WTC11 (cell line): ENCODE data around the gene RALA. TPM values are rescaled to one million over a fixed set of nuclear protein-coding genes. Genes with fewer than 3 reads are reported as not detected.

Source experiments
- ATAC-seq: fragments of 200-7000 bp; cut with Tn5 transposase; 2 replicates; pipeline ENCODE4 v1.10.0; 2021; ENCODE audit warnings: mild to moderate bottlenecking, moderate library complexity
- CTCF ChIA-PET: fragments of 300-600 bp; sonication (Branson Sonifier 250); formaldehyde crosslinking; loops from one replicate; lab custom pipeline; 2021; ENCODE audit warnings: antibody characterized with exemption; lab: Charles Lee
- POLR2A ChIA-PET: fragments of 350-600 bp; sonication (Branson Sonifier 250); formaldehyde crosslinking; loops from one replicate; lab custom pipeline; 2021; ENCODE audit warnings: antibody characterized with exemption; lab: Charles Lee
- DNase-seq: peaks from one replicate; pipeline ENCODE4 v3.0.0; 2021; ENCODE audit warnings: low spot score
- H3K27ac Mint-ChIP-seq: 2 replicates; pipeline ENCODE4 v1.8.0; 2021; ENCODE audit warnings: mixed read lengths
- H3K27me3 Mint-ChIP-seq: 2 replicates; pipeline ENCODE4 v1.8.0; 2021; ENCODE audit warnings: low read depth, mild to moderate bottlenecking, moderate library complexity, mixed read lengths
- H3K36me3 Mint-ChIP-seq: 2 replicates; pipeline ENCODE4 v1.8.0; 2021; ENCODE audit warnings: mixed read lengths
- H3K4me1 Mint-ChIP-seq: 2 replicates; pipeline ENCODE4 v1.8.0; 2022; ENCODE audit warnings: mixed read lengths
- H3K4me3 Mint-ChIP-seq: 2 replicates; pipeline ENCODE4 v1.8.0; 2021; ENCODE audit warnings: mild to moderate bottlenecking, moderate library complexity, mixed read lengths
- H3K9me3 Mint-ChIP-seq: 2 replicates; pipeline ENCODE4 v1.8.0; 2021; ENCODE audit warnings: mixed read lengths
- ATF1 ChIP-seq: sonication (generic); formaldehyde crosslinking; IDR thresholded peaks from 2 replicates; pipeline ENCODE4 v1.8.1; 2023; ENCODE audit warnings: mild to moderate bottlenecking, moderate library complexity, missing genetic modification reagents
- ELF4 ChIP-seq: sonication (generic); formaldehyde crosslinking; IDR thresholded peaks from 2 replicates; pipeline ENCODE4 v1.8.1; 2022; ENCODE audit warnings: low read depth, mild to moderate bottlenecking, moderate library complexity, missing genetic modification reagents
- FOXJ3 ChIP-seq: sonication (generic); formaldehyde crosslinking; IDR thresholded peaks from 2 replicates; pipeline ENCODE4 v1.9.0; 2021; ENCODE audit warnings: missing genetic modification reagents, mild to moderate bottlenecking, borderline replicate concordance
- JAZF1 ChIP-seq: fragments of 250-450 bp; sonication (Bioruptor Pico); IDR thresholded peaks from 2 replicates; pipeline ENCODE4 v1.9.0; 2021; ENCODE audit warnings: moderate library complexity, mild to moderate bottlenecking, inconsistent platforms
- NR1H2 ChIP-seq: sonication (generic); formaldehyde crosslinking; IDR thresholded peaks from 2 replicates; pipeline ENCODE4 v1.9.0; 2021; ENCODE audit warnings: mild to moderate bottlenecking, moderate library complexity, missing genetic modification reagents
- NR2C2 ChIP-seq: sonication (generic); formaldehyde crosslinking; IDR thresholded peaks from 2 replicates; pipeline ENCODE4 v1.8.0; 2022; ENCODE audit warnings: mild to moderate bottlenecking, missing genetic modification reagents
- OVOL2 ChIP-seq: fragments of 250-450 bp; sonication (Bioruptor Pico); IDR thresholded peaks from 2 replicates; pipeline ENCODE4 v1.9.0; 2021; ENCODE audit warnings: mild to moderate bottlenecking, borderline replicate concordance
- PRRX2 ChIP-seq: fragments of 250-450 bp; sonication (Bioruptor Pico); IDR thresholded peaks from 2 replicates; pipeline ENCODE4 v1.8.0; 2021; ENCODE audit warnings: mild to moderate bottlenecking
- RELA ChIP-seq: sonication (generic); formaldehyde crosslinking; IDR thresholded peaks from 2 replicates; pipeline ENCODE4 v1.8.1; 2022; ENCODE audit warnings: missing genetic modification reagents, mild to moderate bottlenecking, borderline replicate concordance
- SOX15 ChIP-seq: fragments of 250-450 bp; sonication (Bioruptor Pico); IDR thresholded peaks from 2 replicates; pipeline ENCODE4 v1.9.0; 2021; ENCODE audit warnings: mild to moderate bottlenecking
- ZBTB21 ChIP-seq: sonication (generic); formaldehyde crosslinking; IDR thresholded peaks from 2 replicates; pipeline ENCODE4 v1.8.1; 2023; ENCODE audit warnings: mild to moderate bottlenecking, missing genetic modification reagents, borderline replicate concordance
- ZNF232 ChIP-seq: sonication (generic); formaldehyde crosslinking; IDR thresholded peaks from 2 replicates; pipeline ENCODE4 v1.8.0; 2022; ENCODE audit warnings: mild to moderate bottlenecking, missing genetic modification reagents
- ZNF416 ChIP-seq: fragments of 250-450 bp; sonication (Bioruptor Pico); IDR thresholded peaks from 2 replicates; pipeline ENCODE4 v1.9.0; 2021; ENCODE audit warnings: mild to moderate bottlenecking, inconsistent platforms
- total RNA-seq: library from RNA; stranded (reverse); gene quantifications from 3 replicates; pipeline ENCODE4 v1.2.3, GENCODE V29; 2021
- TF ChIP-seq, protein P1 (sequence below): sonication (generic); formaldehyde crosslinking; conservative IDR thresholded peaks from 2 replicates; pipeline ENCODE4 v1.8.1; 2022; ENCODE audit warnings: mild to moderate bottlenecking, missing genetic modification reagents
- TF ChIP-seq, protein P2 (sequence below): sonication (generic); formaldehyde crosslinking; IDR thresholded peaks from 2 replicates; pipeline ENCODE4 v1.8.1; 2023; ENCODE audit warnings: mild to moderate bottlenecking, missing genetic modification reagents, moderate library complexity
- TF ChIP-seq, protein P3 (sequence below): sonication (generic); formaldehyde crosslinking; IDR thresholded peaks from 2 replicates; pipeline ENCODE4 v1.8.1; 2022; ENCODE audit warnings: missing genetic modification reagents, borderline replicate concordance
- TF ChIP-seq, protein P4 (sequence below): sonication (generic); formaldehyde crosslinking; IDR thresholded peaks from 2 replicates; pipeline ENCODE4 v1.8.0; 2023; ENCODE audit warnings: missing genetic modification reagents
- TF ChIP-seq, protein P5 (sequence below): sonication (generic); formaldehyde crosslinking; IDR thresholded peaks from 2 replicates; pipeline ENCODE4 v1.8.0; 2022; ENCODE audit warnings: missing genetic modification reagents
- TF ChIP-seq, protein P6 (sequence below): sonication (generic); formaldehyde crosslinking; IDR thresholded peaks from 2 replicates; pipeline ENCODE4 v1.8.0; 2022; ENCODE audit warnings: mild to moderate bottlenecking, missing genetic modification reagents

RALA gene
- total RNA-seq, 1 experiment from 2014 or later, result 57.3 TPM

DNA sequence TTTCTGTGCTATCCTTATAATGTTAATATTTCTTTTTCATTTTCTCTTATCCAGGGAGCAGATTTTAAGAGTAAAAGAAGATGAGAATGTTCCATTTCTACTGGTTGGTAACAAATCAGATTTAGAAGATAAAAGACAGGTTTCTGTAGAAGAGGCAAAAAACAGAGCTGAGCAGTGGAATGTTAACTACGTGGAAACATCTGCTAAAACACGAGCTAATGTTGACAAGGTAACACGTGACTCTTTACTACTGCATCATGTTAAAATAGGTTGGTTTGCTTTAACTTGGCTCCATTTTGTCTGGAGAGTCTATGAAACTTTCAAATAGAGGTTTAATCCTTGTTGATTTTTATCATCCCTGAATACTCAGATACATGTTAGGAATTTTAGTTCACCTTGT, 73.3 kb downstream of the RALA start:
- Mint-ChIP-seq H3K27me3 (no peaks in the 10 kb centered on the region), H3K4me3 (no peak overlapping the region), H3K9me3 (peaks cover 7% of the 10 kb centered on the region), H3K27ac (0 out of 2 replicates have a peak overlapping the region, but pooled peaks have one; percentile 21), H3K4me1 (peaks cover 4% of the 10 kb centered on the region), H3K36me3 (peaks cover 60% of the 10 kb centered on the region)
- ChIA-PET POLR2A (no interaction called here), CTCF (interaction anchor here (1.1 kb wide), 1 partner anchor 49 kb away, joined by 3 read pairs; no protein-coding TSS in a partner anchor)
- no peak for TF ChIP-seq ZBTB21 (CRISPR knock-in tag)
- TF ChIP-seq OVOL2 (CRISPR knock-in tag), result no peak
- no peak for TF ChIP-seq PRRX2 (CRISPR knock-in tag)
- TF ChIP-seq FOXJ3, result no peak
- no peak for TF ChIP-seq RELA
- TF ChIP-seq ZNF416 (CRISPR knock-in tag), result no peak
- no peak for TF ChIP-seq SOX15 (CRISPR knock-in tag)
- no peak for TF ChIP-seq ZNF232 (CRISPR knock-in tag)
- TF ChIP-seq NR1H2, result no peak
- TF ChIP-seq, protein P1, sequence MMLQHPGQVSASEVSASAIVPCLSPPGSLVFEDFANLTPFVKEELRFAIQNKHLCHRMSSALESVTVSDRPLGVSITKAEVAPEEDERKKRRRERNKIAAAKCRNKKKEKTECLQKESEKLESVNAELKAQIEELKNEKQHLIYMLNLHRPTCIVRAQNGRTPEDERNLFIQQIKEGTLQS, result no peak
- TF ChIP-seq, protein P2, sequence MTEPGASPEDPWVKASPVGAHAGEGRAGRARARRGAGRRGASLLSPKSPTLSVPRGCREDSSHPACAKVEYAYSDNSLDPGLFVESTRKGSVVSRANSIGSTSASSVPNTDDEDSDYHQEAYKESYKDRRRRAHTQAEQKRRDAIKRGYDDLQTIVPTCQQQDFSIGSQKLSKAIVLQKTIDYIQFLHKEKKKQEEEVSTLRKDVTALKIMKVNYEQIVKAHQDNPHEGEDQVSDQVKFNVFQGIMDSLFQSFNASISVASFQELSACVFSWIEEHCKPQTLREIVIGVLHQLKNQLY (CRISPR knock-in tag), result no peak
- TF ChIP-seq ATF1, result no peak
- DNase-seq, result no peak
- no peak for ATAC-seq

DNA sequence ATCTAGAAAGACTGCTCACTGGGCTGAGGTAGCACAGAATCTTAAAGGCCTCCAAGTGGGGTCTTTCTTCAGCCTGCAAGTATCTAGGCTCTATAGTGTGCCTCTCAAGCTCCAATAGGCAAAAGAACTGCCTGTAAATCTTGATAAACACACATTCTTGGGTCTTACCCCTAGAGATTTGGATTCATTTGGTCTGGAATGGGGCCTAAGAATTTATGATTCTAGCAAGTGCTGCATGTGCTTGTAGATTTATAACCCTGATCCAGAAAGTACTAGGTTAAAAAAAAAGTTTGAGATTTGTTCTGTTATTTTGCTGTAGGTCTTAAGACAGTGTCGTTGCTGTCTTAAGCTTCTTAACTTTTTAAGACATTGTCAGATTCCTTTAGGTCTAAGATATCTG, 74.1 kb downstream of the RALA start:
- peaks cover 53% of the 10 kb centered on the region for H3K36me3 Mint-ChIP-seq
- no peak overlapping the region for H3K4me3 Mint-ChIP-seq
- 0 out of 2 replicates have a peak overlapping the region, but pooled peaks have one; percentile 21 for H3K27ac Mint-ChIP-seq

More for the DNA sequence above, 74.1 kb downstream of the RALA start:
- no peak for ATAC-seq
- TF ChIP-seq ELF4 (no peak), NR2C2 (CRISPR knock-in tag) (no peak), JAZF1 (CRISPR knock-in tag) (no peak), NR1H2 (no peak)
- TF ChIP-seq, protein P3, sequence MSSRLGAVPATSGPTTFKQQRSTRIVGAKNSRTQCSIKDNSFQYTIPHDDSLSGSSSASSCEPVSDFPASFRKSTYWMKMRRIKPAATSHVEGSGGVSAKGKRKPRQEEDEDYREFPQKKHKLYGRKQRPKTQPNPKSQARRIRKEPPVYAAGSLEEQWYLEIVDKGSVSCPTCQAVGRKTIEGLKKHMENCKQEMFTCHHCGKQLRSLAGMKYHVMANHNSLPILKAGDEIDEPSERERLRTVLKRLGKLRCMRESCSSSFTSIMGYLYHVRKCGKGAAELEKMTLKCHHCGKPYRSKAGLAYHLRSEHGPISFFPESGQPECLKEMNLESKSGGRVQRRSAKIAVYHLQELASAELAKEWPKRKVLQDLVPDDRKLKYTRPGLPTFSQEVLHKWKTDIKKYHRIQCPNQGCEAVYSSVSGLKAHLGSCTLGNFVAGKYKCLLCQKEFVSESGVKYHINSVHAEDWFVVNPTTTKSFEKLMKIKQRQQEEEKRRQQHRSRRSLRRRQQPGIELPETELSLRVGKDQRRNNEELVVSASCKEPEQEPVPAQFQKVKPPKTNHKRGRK (CRISPR knock-in tag), result no peak
- TF ChIP-seq, protein P4, sequence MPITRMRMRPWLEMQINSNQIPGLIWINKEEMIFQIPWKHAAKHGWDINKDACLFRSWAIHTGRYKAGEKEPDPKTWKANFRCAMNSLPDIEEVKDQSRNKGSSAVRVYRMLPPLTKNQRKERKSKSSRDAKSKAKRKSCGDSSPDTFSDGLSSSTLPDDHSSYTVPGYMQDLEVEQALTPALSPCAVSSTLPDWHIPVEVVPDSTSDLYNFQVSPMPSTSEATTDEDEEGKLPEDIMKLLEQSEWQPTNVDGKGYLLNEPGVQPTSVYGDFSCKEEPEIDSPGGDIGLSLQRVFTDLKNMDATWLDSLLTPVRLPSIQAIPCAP, result no peak
- TF ChIP-seq, protein P5, sequence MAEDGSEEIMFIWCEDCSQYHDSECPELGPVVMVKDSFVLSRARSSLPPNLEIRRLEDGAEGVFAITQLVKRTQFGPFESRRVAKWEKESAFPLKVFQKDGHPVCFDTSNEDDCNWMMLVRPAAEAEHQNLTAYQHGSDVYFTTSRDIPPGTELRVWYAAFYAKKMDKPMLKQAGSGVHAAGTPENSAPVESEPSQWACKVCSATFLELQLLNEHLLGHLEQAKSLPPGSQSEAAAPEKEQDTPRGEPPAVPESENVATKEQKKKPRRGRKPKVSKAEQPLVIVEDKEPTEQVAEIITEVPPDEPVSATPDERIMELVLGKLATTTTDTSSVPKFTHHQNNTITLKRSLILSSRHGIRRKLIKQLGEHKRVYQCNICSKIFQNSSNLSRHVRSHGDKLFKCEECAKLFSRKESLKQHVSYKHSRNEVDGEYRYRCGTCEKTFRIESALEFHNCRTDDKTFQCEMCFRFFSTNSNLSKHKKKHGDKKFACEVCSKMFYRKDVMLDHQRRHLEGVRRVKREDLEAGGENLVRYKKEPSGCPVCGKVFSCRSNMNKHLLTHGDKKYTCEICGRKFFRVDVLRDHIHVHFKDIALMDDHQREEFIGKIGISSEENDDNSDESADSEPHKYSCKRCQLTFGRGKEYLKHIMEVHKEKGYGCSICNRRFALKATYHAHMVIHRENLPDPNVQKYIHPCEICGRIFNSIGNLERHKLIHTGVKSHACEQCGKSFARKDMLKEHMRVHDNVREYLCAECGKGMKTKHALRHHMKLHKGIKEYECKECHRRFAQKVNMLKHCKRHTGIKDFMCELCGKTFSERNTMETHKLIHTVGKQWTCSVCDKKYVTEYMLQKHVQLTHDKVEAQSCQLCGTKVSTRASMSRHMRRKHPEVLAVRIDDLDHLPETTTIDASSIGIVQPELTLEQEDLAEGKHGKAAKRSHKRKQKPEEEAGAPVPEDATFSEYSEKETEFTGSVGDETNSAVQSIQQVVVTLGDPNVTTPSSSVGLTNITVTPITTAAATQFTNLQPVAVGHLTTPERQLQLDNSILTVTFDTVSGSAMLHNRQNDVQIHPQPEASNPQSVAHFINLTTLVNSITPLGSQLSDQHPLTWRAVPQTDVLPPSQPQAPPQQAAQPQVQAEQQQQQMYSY (CRISPR knock-in tag), result no peak
- TF ChIP-seq, protein P6, sequence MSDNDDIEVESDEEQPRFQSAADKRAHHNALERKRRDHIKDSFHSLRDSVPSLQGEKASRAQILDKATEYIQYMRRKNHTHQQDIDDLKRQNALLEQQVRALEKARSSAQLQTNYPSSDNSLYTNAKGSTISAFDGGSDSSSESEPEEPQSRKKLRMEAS, result no peak
- peaks cover 4% of the 10 kb centered on the region for H3K4me1 Mint-ChIP-seq
- peaks cover 7% of the 10 kb centered on the region for H3K9me3 Mint-ChIP-seq
- ChIA-PET POLR2A (no interaction called here), CTCF (interaction anchor here (1.1 kb wide), 1 partner anchor 49 kb away, joined by 3 read pairs; no protein-coding TSS in a partner anchor)
- H3K27me3 Mint-ChIP-seq, result no peaks in the 10 kb centered on the region
- DNase-seq, result no peak
